Ishikawa (cell line): Measurements from ENCODE around the gene PDE2A.
A peak's percentile ranks its signal among the peaks of the same experiment; 100 is the strongest.

Source experiments
- CEBPB ChIP-seq: IDR thresholded peaks from 2 replicates; pipeline ENCODE4 v1.6.1; 2012
- CREB1 ChIP-seq: IDR thresholded peaks from 2 replicates; pipeline ENCODE4 v1.6.1; 2012; ENCODE audit warnings: low read depth
- EGR1 ChIP-seq: IDR thresholded peaks from 2 replicates; pipeline ENCODE4 v1.6.1; 2012
- EP300 ChIP-seq: IDR thresholded peaks from 2 replicates; pipeline ENCODE4 v1.6.1; 2012; ENCODE audit warnings: borderline replicate concordance
- FOXM1 ChIP-seq: IDR thresholded peaks from 2 replicates; pipeline ENCODE4 v1.6.1; 2012; ENCODE audit warnings: low read depth, borderline replicate concordance
- MAX ChIP-seq: IDR thresholded peaks from 2 replicates; pipeline ENCODE4 v1.6.1; 2012
- NFIC ChIP-seq: IDR thresholded peaks from 2 replicates; pipeline ENCODE4 v1.6.1; 2012
- RAD21 ChIP-seq: IDR thresholded peaks from 2 replicates; pipeline ENCODE4 v1.6.1; 2012; ENCODE audit warnings: low read depth
- REST ChIP-seq: IDR thresholded peaks from 2 replicates; pipeline ENCODE4 v1.6.1; 2012; ENCODE audit warnings: low read depth, mild to moderate bottlenecking
- TAF1 ChIP-seq: IDR thresholded peaks from 2 replicates; pipeline ENCODE4 v1.6.1; 2012; ENCODE audit warnings: low read depth, mild to moderate bottlenecking
- TCF12 ChIP-seq: IDR thresholded peaks from 2 replicates; pipeline ENCODE4 v1.6.1; 2012; ENCODE audit warnings: low read depth
- TEAD4 ChIP-seq: IDR thresholded peaks from 2 replicates; pipeline ENCODE4 v1.6.1; 2012
- USF1 ChIP-seq: IDR thresholded peaks from 2 replicates; pipeline ENCODE4 v1.6.1; 2012
- YY1 ChIP-seq: IDR thresholded peaks from 2 replicates; pipeline ENCODE4 v1.6.1; 2012; ENCODE audit warnings: low read depth
- ZBTB7A ChIP-seq: IDR thresholded peaks from 2 replicates; pipeline ENCODE4 v1.6.1; 2012; ENCODE audit warnings: low read depth

Gene PDE2A

GRCh38 chr11:72575533-72576242 is 98.5 kb downstream of the PDE2A start:
- TF ChIP-seq NFIC (no peak), CREB1 (no peak), TAF1 (no peak), ZBTB7A (no peak)

GRCh38 chr11:72574548-72575460 is 99.4 kb downstream of the PDE2A start:
- TF ChIP-seq CEBPB: no peak
- no peak for TF ChIP-seq CREB1
- TF ChIP-seq USF1: no peak

- TF ChIP-seq CREB1: no peak
- TF ChIP-seq USF1: no peak
- no peak for TF ChIP-seq TAF1
- TF ChIP-seq NFIC: no peak
- no peak for TF ChIP-seq TEAD4
- TF ChIP-seq EP300: no peak
- TF ChIP-seq RAD21: no peak
- TF ChIP-seq FOXM1: no peak
- TF ChIP-seq REST: no peak
- no peak for TF ChIP-seq ZBTB7A
- TF ChIP-seq MAX: no peak
- no peak for TF ChIP-seq EGR1
- no peak for TF ChIP-seq CEBPB
- TF ChIP-seq YY1: no peak
- TF ChIP-seq TCF12: no peak
Measured at GRCh38 chr11:72573855-72574445, 100.3 kb downstream of the PDE2A start.

- no peak for TF ChIP-seq NFIC
- TF ChIP-seq RAD21: peak; percentile 83
Measured at GRCh38 chr11:72573072-72573854, 101.0 kb downstream of the PDE2A start.

- TF ChIP-seq RAD21 (no peak), CREB1 (no peak), TAF1 (no peak), YY1 (no peak), EGR1 (no peak), CEBPB (no peak), EP300 (no peak), REST (no peak), FOXM1 (no peak)
Measured at GRCh38 chr11:72570893-72571661, 103.1 kb downstream of the PDE2A start.
